ENCODE data around the gene ADPRS. TPM values are rescaled to one million over a fixed set of nuclear protein-coding genes. Genes with fewer than 3 reads are reported as not detected.

ADPRS gene
- total RNA-seq, 1 donor from 2014 or later, result 16.9 TPM

Other genes with a start within 250 kb of the ADPRS start
- 20.3 TPM for gene AGO1, start 205.7 kb upstream of the ADPRS start, total RNA-seq
- gene AGO3, start 157.8 kb upstream of the ADPRS start, total RNA-seq, result 14.2 TPM
- gene TEKT2, start 4.8 kb upstream of the ADPRS start, total RNA-seq, result not detected
- gene COL8A2, start 36.3 kb downstream of the ADPRS start, total RNA-seq, result 0.67 TPM
- gene TRAPPC3, start 60.6 kb downstream of the ADPRS start, total RNA-seq, result 57.8 TPM
- gene MAP7D1, start 67.3 kb downstream of the ADPRS start, total RNA-seq, result 385 TPM
- 67.9 TPM for gene THRAP3, start 135.6 kb downstream of the ADPRS start, total RNA-seq
- 1.1 TPM for gene SH3D21, start 217.5 kb downstream of the ADPRS start, total RNA-seq
- gene EVA1B, start 234.8 kb downstream of the ADPRS start, total RNA-seq, result 10.8 TPM